K562 (cell line): ENCODE measurements around the gene PPP1R16B. TPM values are rescaled to one million over a fixed set of nuclear protein-coding genes. Genes with fewer than 3 reads are reported as not detected.

ENCODE experiments used
- CREM ChIP-seq: IDR thresholded peaks from 2 replicates; pipeline ENCODE4 v1.6.1; 2014; ENCODE audit warnings: antibody characterized with exemption, low read depth
- CXXC5 ChIP-seq: fragments of 250-450 bp; sonication (Bioruptor Pico); IDR thresholded peaks from 2 replicates; pipeline ENCODE4 v1.8.0; 2022; ENCODE audit warnings: inconsistent platforms, mild to moderate bottlenecking, moderate library complexity
- DMBX1 ChIP-seq: fragments of 250-450 bp; sonication (Bioruptor Pico); IDR thresholded peaks from 2 replicates; pipeline ENCODE4 v1.8.0; 2022; ENCODE audit warnings: inconsistent platforms, mild to moderate bottlenecking, moderate library complexity, borderline replicate concordance
- ETS2 ChIP-seq: IDR thresholded peaks from 2 replicates; pipeline ENCODE4 v1.6.1; 2016; ENCODE audit warnings: borderline replicate concordance, missing genetic modification characterization, mild to moderate bottlenecking, moderate library complexity, missing compliant biosample characterization; ENCODE audit not compliant: poor library complexity, severe bottlenecking
- GABPB1 ChIP-seq: sonication (generic); formaldehyde crosslinking; IDR thresholded peaks from 2 replicates; pipeline ENCODE4 v1.8.0; 2022; ENCODE audit warnings: mild to moderate bottlenecking, missing genetic modification reagents
- HIVEP1 ChIP-seq: fragments of 250-450 bp; sonication (Bioruptor Pico); IDR thresholded peaks from 2 replicates; pipeline ENCODE4 v1.4.0; 2020; ENCODE audit warnings: mild to moderate bottlenecking
- HLTF ChIP-seq: fragments of 450-650 bp; IDR thresholded peaks from 2 replicates; pipeline ENCODE4 v1.6.1; 2016
- HMGN3 ChIP-seq: IDR thresholded peaks from 2 replicates; pipeline ENCODE4 v1.6.1; 2011; ENCODE audit warnings: borderline replicate concordance, low read depth, mild to moderate bottlenecking, mixed read lengths, low read length; ENCODE audit not compliant: insufficient read length; ENCODE audit errors: extremely low read depth
- IFI16 ChIP-seq: fragments of 250-450 bp; sonication (Bioruptor Pico); IDR thresholded peaks from 2 replicates; pipeline ENCODE4 v2.1.2; 2022; ENCODE audit warnings: mild to moderate bottlenecking, inconsistent platforms
- KLF10 ChIP-seq: fragments of 250-450 bp; sonication (Bioruptor Pico); IDR thresholded peaks from 2 replicates; pipeline ENCODE4 v1.6.1; 2021; ENCODE audit warnings: matching md5 sums
- LCOR ChIP-seq: sonication (generic); formaldehyde crosslinking; IDR thresholded peaks from 2 replicates; pipeline ENCODE4 v1.8.0; 2022; ENCODE audit warnings: mild to moderate bottlenecking, missing genetic modification reagents
- PBX2 ChIP-seq, 2 experiments: IDR thresholded peaks in 1 of 2; conservative IDR thresholded peaks in 1 of 2; 2 replicates each; pipeline ENCODE4 v1.6.1; 2016; ENCODE audit warnings: low read depth in 2 of 2, mild to moderate bottlenecking in 1 of 2, missing compliant biosample characterization in 1 of 2, missing genetic modification characterization in 1 of 2, moderate library complexity in 1 of 2
- RFX1 ChIP-seq: fragments of 450-650 bp; IDR thresholded peaks from 2 replicates; pipeline ENCODE4 v1.6.1; 2016; ENCODE audit warnings: mild to moderate bottlenecking, moderate library complexity
- STAG1 ChIP-seq: sonication (generic); formaldehyde crosslinking; IDR thresholded peaks from 2 replicates; pipeline ENCODE4 v1.5.0; 2020; ENCODE audit warnings: missing genetic modification reagents, borderline replicate concordance
- TEAD4 ChIP-seq, 2 experiments: sonication (generic) in 1 of 2; formaldehyde crosslinking in 1 of 2; IDR thresholded peaks; 2 replicates each; pipeline versions ENCODE4 v1.6.1 to v1.8.0; 2012 to 2022; ENCODE audit warnings: borderline replicate concordance in 1 of 2, inconsistent platforms in 1 of 2, low read length in 1 of 2, mild to moderate bottlenecking in 1 of 2, missing genetic modification reagents in 1 of 2
- ZBED1 ChIP-seq: IDR thresholded peaks from 2 replicates; pipeline ENCODE4 v1.6.1; 2014
- ZBTB1 ChIP-seq: sonication (generic); formaldehyde crosslinking; IDR thresholded peaks from 2 replicates; pipeline ENCODE4 v1.8.1; 2023; ENCODE audit warnings: missing genetic modification reagents, low read depth, mild to moderate bottlenecking, borderline replicate concordance
- ZBTB11 ChIP-seq, 3 experiments: fragments of 200-800 bp in 1 of 3; fragments of 250-450 bp in 1 of 3; fragments of 450-650 bp in 1 of 3; sonication (Bioruptor Pico) in 1 of 3; sonication (Bioruptor generic) in 1 of 3; formaldehyde crosslinking in 1 of 3; IDR thresholded peaks; 2 replicates each; pipeline versions ENCODE4 v1.6.1 to v1.8.0; 2016 to 2022; ENCODE audit warnings: mild to moderate bottlenecking in 2 of 3, missing genetic modification characterization in 2 of 3, missing compliant biosample characterization in 1 of 3, moderate library complexity in 1 of 3
- ZKSCAN8 ChIP-seq: fragments of 200-800 bp; sonication (Bioruptor generic); IDR thresholded peaks from 2 replicates; pipeline ENCODE4 v1.6.1; 2016; ENCODE audit warnings: missing genetic modification characterization, missing compliant biosample characterization
- ZNF24 ChIP-seq: fragments of 450-650 bp; IDR thresholded peaks from 2 replicates; pipeline ENCODE4 v1.6.1; 2016
- ZNF282 ChIP-seq: sonication (generic); formaldehyde crosslinking; IDR thresholded peaks from 2 replicates; pipeline ENCODE4 v1.8.1; 2023; ENCODE audit warnings: missing genetic modification reagents
- ZNF311 ChIP-seq: fragments of 250-450 bp; sonication (Bioruptor Pico); IDR thresholded peaks from 2 replicates; pipeline ENCODE4 v1.4.0; 2020; ENCODE audit warnings: mild to moderate bottlenecking, moderate library complexity
- polyA plus RNA-seq, 8 experiments: library from polyadenylated mRNA; depleted of rRNA in 4 of 8; stranded (reverse) in 5 of 8; unstranded in 3 of 8; fragments of >200 nt; fragmentation: Nextera tagmentation in 2 of 8; fragmentation: Illumina TruSeq in 1 of 8; extraction: Ambion mirVana in 2 of 8; extraction: Trizol in 1 of 8; gene quantifications; 2 replicates each; pipeline versions ENCODE4 v1.2.1 to v1.2.3, GENCODE V29; 2011 to 2014; ENCODE audit warnings: inconsistent platforms in 1 of 8, missing spikeins in 1 of 8
- total RNA-seq, 7 experiments: library from RNA; depleted of rRNA in 6 of 7; stranded (reverse); fragments of >200 nt in 6 of 7; fragmentation: Illumina TruSeq in 2 of 7; extraction: Trizol in 2 of 7; gene quantifications; 2 replicates each; pipeline versions ENCODE4 v1.2.1 to v1.2.3, GENCODE V29; 2011 to 2021; ENCODE audit warnings: low replicate concordance in 1 of 7

Gene PPP1R16B
- total and polyA plus RNA-seq, 9 of the 15 experiments (the other 6 are each of a cell fraction or from before 2014, with no cell fraction given): 1.5 to 11.5 (median 6.8) TPM

- peak; percentile 57; the same call in 1 of the 2 replicates for TF ChIP-seq DMBX1 (CRISPR knock-in tag)
- no peak for TF ChIP-seq HMGN3
- no peak for TF ChIP-seq ZNF24
- TF ChIP-seq CXXC5 (CRISPR knock-in tag): peak; percentile 42
- peak; percentile 40; the same call in 1 of the 2 replicates for TF ChIP-seq TEAD4 (IDR thresholded peaks at IDR 0.05; ENCODE audit: low read length)
- no peak for TF ChIP-seq TEAD4 (CRISPR knock-in tag; IDR thresholded peaks at IDR 0.05; ENCODE audit: borderline replicate concordance)
- TF ChIP-seq HLTF: no peak
- no peak for TF ChIP-seq HIVEP1
- TF ChIP-seq ZBTB11 (CRISPR knock-in tag; IDR thresholded peaks at IDR 0.05): peak in 1 of 3 experiments; percentile 47; a peak in 1 of 6 replicates
- no peak for TF ChIP-seq LCOR (CRISPR knock-in tag)
- TF ChIP-seq ZBTB1 (CRISPR knock-in tag): peak; percentile 46; the same call in 1 of the 2 replicates
- no peak for TF ChIP-seq STAG1 (CRISPR knock-in tag)
- TF ChIP-seq RFX1: no peak
- no peak for TF ChIP-seq ZBED1
- TF ChIP-seq IFI16 (CRISPR knock-in tag): no peak
- no peak for TF ChIP-seq ZNF282 (CRISPR knock-in tag)
- no peak for TF ChIP-seq PBX2 (CRISPR knock-in tag; IDR thresholded peaks at IDR 0.05; ENCODE audit: low read depth)
- peak; percentile 13; the same call in 1 of the 2 replicates for TF ChIP-seq PBX2 (tag; conservative IDR thresholded peaks at IDR 0.05; ENCODE audit: low read depth)
- no peak for TF ChIP-seq KLF10
- peak; percentile 44 for TF ChIP-seq CREM
- TF ChIP-seq GABPB1: 0 out of 2 replicates have a peak, but pooled peaks have one; percentile 28
- TF ChIP-seq ZKSCAN8 (CRISPR knock-in tag): peak; percentile 79; the same call in 1 of the 2 replicates
- no peak for TF ChIP-seq ETS2 (tag)
- 0 out of 2 replicates have a peak, but pooled peaks have one; percentile 57 for TF ChIP-seq ZNF311
Measured at GRCh38 chr20:38863024-38863851, 57.7 kb downstream of the PPP1R16B start (continued).
